Lower leg skin (tissue), 3 donors: ENCODE results near the gene IGSF10.

Source experiments
- POLR2A ChIP-seq, 2 donors: fragments of 450-650 bp; IDR thresholded peaks; one replicate each; pipeline ENCODE4 v1.6.1; 2016 to 2017; ENCODE audit warnings: antibody characterized with exemption in 2 of 2, mild to moderate bottlenecking in 1 of 2, moderate library complexity in 1 of 2
- TF ChIP-seq, protein P1 (sequence below), 3 donors: fragments of 450-650 bp; IDR thresholded peaks; one replicate each; pipeline ENCODE4 v1.5.1; 2016; ENCODE audit warnings: antibody characterized with exemption in 3 of 3, mild to moderate bottlenecking in 3 of 3, moderate library complexity in 2 of 3

- TF ChIP-seq, protein P1, sequence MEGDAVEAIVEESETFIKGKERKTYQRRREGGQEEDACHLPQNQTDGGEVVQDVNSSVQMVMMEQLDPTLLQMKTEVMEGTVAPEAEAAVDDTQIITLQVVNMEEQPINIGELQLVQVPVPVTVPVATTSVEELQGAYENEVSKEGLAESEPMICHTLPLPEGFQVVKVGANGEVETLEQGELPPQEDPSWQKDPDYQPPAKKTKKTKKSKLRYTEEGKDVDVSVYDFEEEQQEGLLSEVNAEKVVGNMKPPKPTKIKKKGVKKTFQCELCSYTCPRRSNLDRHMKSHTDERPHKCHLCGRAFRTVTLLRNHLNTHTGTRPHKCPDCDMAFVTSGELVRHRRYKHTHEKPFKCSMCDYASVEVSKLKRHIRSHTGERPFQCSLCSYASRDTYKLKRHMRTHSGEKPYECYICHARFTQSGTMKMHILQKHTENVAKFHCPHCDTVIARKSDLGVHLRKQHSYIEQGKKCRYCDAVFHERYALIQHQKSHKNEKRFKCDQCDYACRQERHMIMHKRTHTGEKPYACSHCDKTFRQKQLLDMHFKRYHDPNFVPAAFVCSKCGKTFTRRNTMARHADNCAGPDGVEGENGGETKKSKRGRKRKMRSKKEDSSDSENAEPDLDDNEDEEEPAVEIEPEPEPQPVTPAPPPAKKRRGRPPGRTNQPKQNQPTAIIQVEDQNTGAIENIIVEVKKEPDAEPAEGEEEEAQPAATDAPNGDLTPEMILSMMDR (IDR thresholded peaks at IDR 0.05): no peak
- no peak for TF ChIP-seq POLR2A (IDR thresholded peaks at IDR 0.05)
Observed at GRCh38 chr3:151504606-151505005, 43.7 kb upstream of the IGSF10 start.
